H7 (cell line): Measurements from ENCODE around the gene RBM33. TPM values are rescaled to one million over a fixed set of nuclear protein-coding genes. Genes with fewer than 3 reads are reported as not detected.

ENCODE experiments used
- DNase-seq: peaks from one replicate; pipeline ENCODE4 v3.0.0; 2012
- H3K27me3 ChIP-seq: 2 replicates; pipeline ENCODE4 v1.6.0; 2011; ENCODE audit warnings: mild to moderate bottlenecking, low read length; ENCODE audit not compliant: control insufficient read depth, insufficient read depth
- H3K36me3 ChIP-seq: replicated peaks from 2 replicates; pipeline ENCODE4 v1.5.1; 2011; ENCODE audit warnings: low read length; ENCODE audit not compliant: control insufficient read depth, insufficient read depth
- H3K4me3 ChIP-seq: 2 replicates; pipeline ENCODE4 v1.5.1; 2011; ENCODE audit warnings: low read depth, mild to moderate bottlenecking, control low read depth, low read length, moderate library complexity; ENCODE audit not compliant: insufficient read depth
- total RNA-seq: library from RNA; depleted of rRNA; stranded (reverse); fragments of >200 nt; shearing (Covaris generic); gene quantifications from 2 replicates; pipeline ENCODE4 v1.2.3, GENCODE V29; 2014

RBM33 gene
- total RNA-seq, 1 experiment from 2014 or later = 15.4 TPM

DNA sequence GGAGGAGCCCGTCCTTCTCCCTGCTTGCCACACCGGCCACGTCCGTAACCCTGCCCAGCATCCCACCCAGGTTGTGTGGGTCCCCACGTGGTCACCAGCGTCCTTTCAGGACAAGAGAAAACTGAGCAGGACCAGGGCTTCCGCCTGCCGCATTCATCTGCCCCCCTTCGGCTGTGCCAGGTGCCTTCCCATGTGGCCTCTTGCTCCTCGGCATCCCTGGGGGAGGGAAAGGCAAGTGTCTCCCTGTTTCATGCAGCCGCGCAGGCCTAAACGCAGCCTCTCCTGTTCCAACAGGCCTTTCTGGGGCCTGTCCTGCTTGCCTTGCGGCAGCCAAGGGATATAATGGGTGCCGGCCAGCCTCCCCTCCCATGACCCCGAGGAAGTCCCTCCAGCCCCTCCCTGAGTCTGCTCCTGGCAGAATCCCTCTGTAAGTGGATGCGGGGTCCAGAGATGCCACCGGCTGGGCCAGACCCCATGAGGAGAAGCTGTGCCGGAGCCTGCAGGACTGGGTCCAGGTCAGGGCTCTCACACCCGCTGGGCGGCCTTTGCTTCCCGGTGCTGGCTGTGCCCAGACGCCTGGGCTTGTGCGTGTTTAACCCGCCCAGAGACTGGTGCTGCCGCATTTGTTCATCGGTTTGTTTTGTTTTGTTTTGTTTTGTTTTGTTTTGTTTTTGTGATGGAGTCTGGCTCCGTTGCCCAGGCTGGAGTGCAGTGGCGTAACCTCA, 144.7 kb downstream of the RBM33 start:
- Histone ChIP-seq H3K27me3 (peaks cover 11% of the 10 kb centered on the region), H3K36me3 (no peaks in the 10 kb centered on the region), H3K4me3 (no peak overlapping the region)
- no peak for DNase-seq

DNA sequence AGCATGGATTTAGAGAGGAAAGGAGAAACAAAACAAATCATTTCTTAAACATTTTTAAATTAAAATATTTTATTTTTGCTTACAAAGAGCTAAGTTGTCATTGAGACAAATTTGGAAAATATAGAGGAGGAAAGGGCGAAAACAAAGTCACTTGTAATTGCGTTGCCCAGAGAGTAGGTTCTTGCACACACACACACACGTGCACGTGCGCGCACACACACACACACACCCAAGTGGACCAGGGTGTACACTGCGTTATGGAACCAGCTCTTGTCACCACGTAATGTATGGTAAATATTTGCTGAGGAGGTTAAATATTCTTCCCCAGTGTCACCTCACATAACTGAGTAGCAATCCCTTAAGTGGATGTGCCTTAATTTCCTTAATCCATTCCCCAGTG, 146.2 kb downstream of the RBM33 start:
- no peak overlapping the region for H3K4me3 ChIP-seq
- H3K36me3 ChIP-seq = no peaks in the 10 kb centered on the region
- H3K27me3 ChIP-seq = peaks cover 11% of the 10 kb centered on the region
- no peak for DNase-seq

DNA sequence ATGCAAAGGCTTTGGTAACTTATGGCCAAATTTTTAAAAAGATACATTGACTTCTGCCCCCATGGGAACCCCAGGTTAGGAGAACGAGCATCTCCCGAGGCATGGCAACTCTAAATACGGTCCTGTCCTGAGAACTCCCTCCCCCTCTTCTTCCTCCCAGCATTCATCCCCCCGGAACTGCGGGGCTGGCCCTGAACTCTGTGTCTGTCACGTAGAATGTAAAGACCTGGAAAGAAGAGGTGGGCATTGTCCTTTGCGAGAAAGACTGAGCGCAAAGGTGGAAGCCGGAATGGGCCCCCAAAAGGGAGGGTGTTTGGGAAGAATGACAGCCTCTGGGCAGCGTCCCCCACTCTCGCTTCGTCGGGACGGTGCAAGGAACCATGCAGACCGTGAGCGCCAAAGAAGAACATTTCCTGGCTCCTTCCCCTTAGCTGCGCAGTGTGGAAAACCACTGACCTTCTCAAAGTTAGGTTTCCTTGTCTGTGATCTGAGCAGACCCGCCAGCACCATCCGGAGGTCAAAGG, 146.8 kb downstream of the RBM33 start:
- H3K4me3 ChIP-seq = no peak overlapping the region
- H3K36me3 ChIP-seq = no peaks in the 10 kb centered on the region
- H3K27me3 ChIP-seq = peaks cover 11% of the 10 kb centered on the region
- DNase-seq = no peak

DNA sequence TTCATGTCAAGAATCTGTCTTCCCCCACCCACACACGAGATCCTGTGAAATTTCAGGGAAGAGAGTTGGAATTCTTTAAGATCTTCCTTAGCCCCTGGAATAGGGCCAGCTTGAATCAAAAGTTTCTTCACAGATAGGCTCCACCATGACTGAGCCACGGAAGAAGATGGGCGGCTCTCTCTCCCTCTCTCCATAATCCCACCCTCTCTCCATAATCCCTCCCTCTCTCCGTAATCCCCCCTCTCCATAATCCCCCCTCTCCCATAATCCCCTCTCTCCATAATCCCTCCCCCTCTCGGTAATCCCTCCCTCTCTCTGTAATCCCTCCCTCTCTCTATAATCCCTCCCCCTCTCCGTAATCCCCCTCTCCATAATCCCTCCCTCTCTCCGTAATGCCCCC, 147.4 kb downstream of the RBM33 start:
- Histone ChIP-seq H3K36me3 (no peaks in the 10 kb centered on the region), H3K4me3 (no peak overlapping the region), H3K27me3 (peaks cover 10% of the 10 kb centered on the region)
- no peak for DNase-seq

DNA sequence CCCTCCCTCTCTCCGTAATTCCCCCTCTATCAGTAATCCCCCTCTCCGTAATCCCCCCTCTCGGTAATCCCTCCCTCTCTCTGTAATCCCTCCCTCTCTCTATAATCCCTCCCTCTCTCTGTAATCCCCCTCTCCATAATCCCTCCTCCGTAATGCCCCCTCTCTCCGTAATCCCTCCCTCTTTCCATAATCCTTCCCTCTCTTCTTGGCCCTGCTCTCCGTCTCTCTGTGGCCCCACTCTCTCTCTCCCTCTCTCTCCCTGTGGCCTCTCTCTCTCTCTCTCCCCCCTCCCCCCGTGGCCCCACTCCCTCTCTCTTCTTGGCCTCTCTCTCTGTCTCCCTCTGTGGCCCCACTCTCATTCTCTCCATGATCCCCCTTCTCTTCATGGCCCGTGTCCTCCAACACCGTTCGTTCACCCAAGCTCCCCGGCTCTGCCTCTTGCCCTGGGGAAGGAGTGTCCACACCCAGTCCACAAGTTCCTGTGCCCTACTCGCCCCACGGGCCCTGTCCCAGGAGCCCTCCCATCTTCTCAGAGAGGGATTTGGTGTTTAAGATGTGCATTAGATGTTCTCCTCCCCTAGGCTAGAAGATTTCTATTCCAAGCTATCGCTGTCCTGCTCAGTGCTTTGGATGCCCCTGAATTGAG, 148.0 kb downstream of the RBM33 start:
- no peak overlapping the region for H3K4me3 ChIP-seq
- no peak for DNase-seq
- H3K27me3 ChIP-seq = peaks cover 6% of the 10 kb centered on the region
- no peaks in the 10 kb centered on the region for H3K36me3 ChIP-seq

DNA sequence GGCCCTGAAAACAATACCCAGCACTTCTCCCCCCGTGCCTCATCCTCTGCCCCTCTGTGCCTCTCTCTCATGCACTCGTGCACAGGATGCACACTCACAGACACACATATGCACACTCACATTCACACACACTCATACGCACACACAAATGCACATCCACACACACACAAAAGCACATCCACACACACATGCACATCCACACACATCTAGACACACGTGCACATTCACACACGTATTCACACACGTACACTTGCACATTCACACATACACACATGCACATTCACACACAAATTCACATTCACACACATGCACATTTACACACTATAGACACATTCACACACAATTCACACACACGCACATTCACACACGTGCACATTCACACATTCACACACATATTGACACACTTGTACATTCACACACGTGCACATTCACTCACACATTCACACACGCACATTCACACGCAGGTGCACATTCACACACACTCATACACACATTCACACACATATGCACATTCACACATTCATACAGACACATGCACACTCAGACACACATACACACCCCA, 148.6 kb downstream of the RBM33 start:
- DNase-seq = peak; percentile 27
- Histone ChIP-seq H3K27me3 (peaks cover 9% of the 10 kb centered on the region), H3K36me3 (no peaks in the 10 kb centered on the region), H3K4me3 (no peak overlapping the region)

DNA sequence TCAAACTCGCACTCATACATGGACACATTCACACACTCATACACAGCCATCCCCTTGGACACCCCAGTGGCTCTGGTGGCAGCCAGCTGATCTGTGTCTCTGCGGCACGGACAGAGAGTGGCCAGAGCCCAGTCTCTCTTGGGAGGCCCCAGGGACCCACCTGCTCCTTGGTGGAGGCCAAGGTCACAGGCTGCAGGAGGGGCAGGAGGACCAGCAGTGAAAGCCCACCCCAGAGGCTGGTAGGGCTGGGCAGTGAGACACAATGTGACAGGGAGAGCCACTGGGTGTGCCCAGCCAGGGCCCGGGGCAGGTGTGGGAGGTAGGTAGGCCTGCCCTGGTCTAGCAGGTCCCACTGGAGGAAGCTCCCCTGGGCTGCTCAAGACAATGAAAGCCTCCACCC, 149.3 kb downstream of the RBM33 start:
- Histone ChIP-seq H3K4me3 (no peak overlapping the region), H3K27me3 (peaks cover 11% of the 10 kb centered on the region), H3K36me3 (no peaks in the 10 kb centered on the region)
- DNase-seq = peak; percentile 47

DNA sequence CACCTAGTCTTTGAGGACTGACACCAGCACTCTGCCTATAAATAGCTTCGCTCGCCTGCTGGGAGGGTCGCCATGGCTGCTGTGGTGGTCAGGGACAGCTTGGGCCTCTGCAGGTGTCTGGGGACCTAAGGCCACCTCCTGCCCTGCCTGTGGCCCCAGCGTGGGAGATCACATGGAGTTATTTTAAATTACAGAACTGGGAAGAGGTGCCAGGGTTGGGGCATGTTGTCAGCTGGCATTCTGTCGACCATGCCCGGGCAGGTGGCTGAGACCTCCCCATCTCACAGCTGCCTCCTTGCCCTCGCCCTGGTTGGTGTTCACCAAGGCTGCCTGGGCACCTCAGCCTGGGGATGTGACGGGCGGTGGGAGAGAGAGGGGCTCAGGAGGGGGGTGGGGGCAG, 149.7 kb downstream of the RBM33 start:
- DNase-seq = no peak
- peaks cover 13% of the 10 kb centered on the region for H3K27me3 ChIP-seq
- no peaks in the 10 kb centered on the region for H3K36me3 ChIP-seq
- no peak overlapping the region for H3K4me3 ChIP-seq

DNA sequence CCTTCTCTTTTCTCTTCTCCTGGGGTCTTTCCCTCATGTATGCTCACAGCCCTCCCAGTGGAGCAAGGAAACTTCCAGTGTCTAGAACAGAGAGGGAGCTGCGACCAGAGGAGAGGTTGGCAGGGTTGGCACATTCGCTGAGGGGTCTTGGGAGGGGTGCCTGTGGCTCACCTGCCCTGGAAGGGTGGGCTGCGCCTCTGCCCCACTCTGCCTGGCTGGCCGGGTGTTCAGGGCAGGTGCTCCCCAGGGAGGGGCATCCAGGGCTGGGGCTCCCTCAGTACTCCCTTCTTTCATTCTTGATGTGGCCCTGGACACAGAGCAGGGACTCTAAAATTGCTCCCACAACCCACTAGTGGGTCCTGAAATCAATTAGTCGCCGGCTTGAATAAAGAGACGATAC, 150.9 kb downstream of the RBM33 start:
- H3K36me3 ChIP-seq = no peaks in the 10 kb centered on the region
- H3K4me3 ChIP-seq = no peak overlapping the region
- peak; percentile 51 for DNase-seq
- peaks cover 24% of the 10 kb centered on the region for H3K27me3 ChIP-seq

DNA sequence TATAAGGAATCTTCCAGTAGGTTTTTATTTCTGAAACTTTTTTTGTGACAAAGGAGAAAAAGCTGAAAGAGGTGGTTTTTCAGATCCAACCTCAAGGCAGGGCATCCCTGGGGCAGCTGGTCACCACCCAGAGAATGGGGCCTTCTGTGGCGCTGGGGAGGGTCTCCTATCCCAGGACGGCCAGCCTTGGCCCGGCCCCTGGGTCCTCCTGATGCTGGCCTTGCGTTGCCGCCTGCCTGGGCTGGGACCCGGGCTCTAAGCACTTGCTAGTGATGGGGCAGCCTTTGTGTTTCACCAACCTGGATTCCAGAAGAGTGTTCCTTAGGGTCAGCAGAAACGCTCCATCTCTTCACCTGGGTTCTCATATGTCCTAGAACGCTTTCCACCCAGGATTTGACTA, 151.5 kb downstream of the RBM33 start:
- no peak for DNase-seq
- Histone ChIP-seq H3K36me3 (no peaks in the 10 kb centered on the region), H3K27me3 (peaks cover 30% of the 10 kb centered on the region), H3K4me3 (no peak overlapping the region)

DNA sequence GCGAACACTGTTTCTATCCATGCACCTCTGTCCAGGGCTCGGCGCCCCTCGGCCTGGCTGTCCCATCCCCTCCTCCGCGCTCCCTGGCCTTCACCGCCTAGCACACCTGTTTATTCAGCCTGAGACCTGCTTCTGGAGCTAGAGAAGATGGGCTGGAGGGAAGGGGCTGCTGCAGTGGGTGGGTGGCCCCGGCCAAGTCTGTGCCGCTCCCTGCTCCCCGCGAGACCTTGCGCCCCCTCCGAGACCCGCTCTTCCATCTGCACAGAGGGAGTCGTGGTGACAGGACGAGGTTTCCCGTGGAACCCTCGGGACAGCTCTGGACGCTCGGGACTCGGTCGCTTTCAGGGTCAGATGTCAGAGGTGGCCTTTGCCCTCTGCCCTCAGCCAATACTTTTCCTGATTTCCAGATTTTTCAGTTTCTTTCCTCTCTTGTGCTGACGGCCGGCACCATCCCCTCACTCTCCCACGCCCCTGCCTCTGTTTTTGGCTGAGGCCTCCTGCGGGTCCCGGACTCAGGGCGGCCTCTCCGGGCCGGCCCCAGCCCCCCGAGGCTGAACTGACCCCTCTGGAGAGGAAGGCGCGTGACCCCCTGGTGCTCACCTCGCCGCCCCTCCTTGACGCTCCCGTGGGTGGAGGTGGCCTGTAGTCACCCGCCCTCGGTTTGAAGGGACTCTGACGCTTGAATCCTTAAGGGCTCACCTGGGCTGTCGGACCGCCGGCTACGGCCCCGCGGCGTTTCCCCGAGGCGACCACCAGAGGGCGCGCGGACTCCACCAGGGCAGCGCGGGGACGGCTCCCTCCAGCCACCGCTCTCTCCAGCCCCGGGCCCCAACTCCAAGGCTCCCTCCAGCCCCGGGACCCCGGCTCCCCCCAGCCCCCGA, 152.2 kb downstream of the RBM33 start:
- Histone ChIP-seq H3K4me3 (no peak overlapping the region; the same call in 1 of the 2 replicates), H3K36me3 (no peaks in the 10 kb centered on the region), H3K27me3 (peaks cover 37% of the 10 kb centered on the region)
- peak; percentile 97 for DNase-seq

DNA sequence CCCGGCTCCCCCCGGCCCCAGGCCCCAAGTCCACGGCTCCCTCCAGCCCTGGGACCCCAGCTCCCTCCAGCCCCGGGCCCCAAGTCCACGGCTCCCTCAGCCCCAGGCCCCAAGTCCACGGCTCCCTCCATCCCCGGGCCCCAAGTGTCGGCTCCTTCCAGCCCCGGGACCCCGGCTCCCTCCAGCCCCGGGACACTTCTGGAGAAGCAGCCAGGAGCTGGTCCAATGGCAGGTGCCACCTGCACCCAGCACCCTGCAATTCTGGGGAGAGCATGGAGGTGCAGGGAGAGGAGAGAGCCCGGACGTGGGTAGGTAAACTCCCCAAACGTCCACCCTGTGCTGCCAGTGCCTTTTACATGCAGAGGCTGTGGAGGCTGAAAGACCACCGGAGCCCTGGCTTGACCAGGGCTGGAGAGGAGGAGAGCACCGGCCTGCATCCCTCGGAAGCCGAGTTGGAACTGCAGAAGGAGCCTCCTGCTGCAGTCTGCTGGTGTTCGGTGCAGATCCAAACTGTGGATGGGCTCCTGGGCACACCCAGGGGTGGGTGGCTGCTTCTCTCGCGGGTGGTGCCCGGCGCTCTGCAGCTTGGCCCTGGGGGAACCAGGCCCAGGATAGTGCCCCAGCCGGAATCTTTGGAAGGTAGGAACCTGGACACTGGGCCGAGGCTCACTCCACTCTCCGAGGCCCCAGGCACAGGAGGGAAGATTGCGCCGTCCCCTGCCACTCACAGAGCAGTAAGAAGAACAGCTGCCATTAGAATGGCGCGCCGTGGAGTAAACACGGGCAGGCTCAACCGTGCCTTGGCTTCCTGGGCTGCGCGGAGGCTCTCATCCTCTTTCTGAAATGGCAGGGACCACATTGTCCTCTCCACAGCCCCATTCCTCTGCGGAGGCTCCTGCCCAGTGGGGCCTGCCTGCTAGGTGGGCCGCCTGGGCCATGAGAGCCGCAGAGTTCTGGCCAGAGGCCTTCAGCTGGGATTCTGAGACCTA, 153.1 kb downstream of the RBM33 start:
- DNase-seq = peak; percentile 46
- H3K36me3 ChIP-seq = no peaks in the 10 kb centered on the region
- H3K4me3 ChIP-seq = no peak overlapping the region; the same call in 1 of the 2 replicates
- H3K27me3 ChIP-seq = peaks cover 46% of the 10 kb centered on the region

DNA sequence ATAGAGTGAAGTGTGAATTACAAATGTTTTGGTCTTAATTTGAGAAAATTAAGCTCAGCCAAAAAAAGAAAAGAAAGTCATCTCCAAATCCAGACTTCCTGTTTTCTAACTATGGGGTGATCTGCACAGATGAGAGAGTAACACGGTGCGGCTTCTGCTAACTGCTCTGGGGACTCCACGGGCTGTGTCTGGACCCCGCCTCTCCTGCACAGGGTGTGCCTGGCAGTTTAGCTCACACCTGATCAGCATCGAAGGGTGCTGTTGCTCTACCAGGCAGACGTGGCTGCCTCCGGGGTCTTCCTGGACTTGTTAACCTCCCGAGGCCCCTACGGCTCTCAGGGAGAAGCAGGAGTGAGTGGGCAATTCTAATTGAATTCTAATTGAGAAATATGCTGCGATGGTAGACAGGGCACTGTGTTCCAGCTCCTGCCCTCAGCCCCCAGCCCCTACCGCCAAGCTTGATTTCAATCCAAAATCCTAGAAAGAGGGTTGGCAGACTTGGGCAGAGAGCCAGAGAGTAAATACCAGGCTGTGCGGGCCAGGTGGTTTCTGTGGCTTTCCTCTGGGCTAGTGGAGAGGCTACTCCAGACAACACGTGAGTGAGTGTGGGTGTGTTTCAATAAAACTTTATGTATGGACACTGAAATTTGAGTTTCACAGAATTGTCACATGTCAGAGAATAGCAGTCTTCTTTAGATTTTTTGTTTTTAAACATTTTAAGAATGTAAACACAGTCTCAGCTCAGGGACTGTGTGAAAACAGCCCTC, 154.4 kb downstream of the RBM33 start:
- no peaks in the 10 kb centered on the region for H3K36me3 ChIP-seq
- no peak for DNase-seq
- no peak overlapping the region for H3K4me3 ChIP-seq
- H3K27me3 ChIP-seq = peaks cover 59% of the 10 kb centered on the region
